Measurements from ENCODE around the gene SRGAP3.

GRCh38 chr3:9024341-9024740 is 225.1 kb downstream of the SRGAP3 start:
- TF ChIP-seq POLR2AphosphoS5 (IDR thresholded peaks at IDR 0.05) (no peak), EP300 (IDR thresholded peaks at IDR 0.05) (no peak), POLR2A (IDR thresholded peaks at IDR 0.05) (no peak)
- TF ChIP-seq, protein P1, sequence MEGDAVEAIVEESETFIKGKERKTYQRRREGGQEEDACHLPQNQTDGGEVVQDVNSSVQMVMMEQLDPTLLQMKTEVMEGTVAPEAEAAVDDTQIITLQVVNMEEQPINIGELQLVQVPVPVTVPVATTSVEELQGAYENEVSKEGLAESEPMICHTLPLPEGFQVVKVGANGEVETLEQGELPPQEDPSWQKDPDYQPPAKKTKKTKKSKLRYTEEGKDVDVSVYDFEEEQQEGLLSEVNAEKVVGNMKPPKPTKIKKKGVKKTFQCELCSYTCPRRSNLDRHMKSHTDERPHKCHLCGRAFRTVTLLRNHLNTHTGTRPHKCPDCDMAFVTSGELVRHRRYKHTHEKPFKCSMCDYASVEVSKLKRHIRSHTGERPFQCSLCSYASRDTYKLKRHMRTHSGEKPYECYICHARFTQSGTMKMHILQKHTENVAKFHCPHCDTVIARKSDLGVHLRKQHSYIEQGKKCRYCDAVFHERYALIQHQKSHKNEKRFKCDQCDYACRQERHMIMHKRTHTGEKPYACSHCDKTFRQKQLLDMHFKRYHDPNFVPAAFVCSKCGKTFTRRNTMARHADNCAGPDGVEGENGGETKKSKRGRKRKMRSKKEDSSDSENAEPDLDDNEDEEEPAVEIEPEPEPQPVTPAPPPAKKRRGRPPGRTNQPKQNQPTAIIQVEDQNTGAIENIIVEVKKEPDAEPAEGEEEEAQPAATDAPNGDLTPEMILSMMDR (IDR thresholded peaks at IDR 0.05): no peak
